Measurements from ENCODE around the gene LRFN5.

DNA sequence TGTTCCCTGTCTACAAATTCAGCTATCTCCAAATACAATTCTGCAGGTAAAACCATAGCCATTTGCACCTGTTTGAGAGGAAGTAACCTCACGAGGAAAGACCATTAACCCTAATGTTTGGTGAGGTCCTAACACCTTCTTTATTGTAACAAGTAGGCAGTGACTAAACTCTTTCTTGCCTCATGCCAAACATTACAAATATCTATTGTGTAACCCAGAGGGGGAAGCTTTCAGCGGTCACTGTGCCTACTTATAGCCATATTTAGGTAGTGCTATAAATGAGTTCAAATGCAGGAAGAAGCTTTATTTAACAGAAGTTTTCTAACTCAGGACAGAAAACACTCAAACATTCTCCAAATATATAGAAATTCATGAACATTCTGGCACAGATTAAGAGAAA lies 252.7 kb downstream of the LRFN5 start:
- no peak for TF ChIP-seq EZH2 (IDR thresholded peaks at IDR 0.05; ENCODE audit: insufficient read depth, poor library complexity, severe bottlenecking)
- TF ChIP-seq EZH2phosphoT487 (IDR thresholded peaks at IDR 0.05; ENCODE audit: insufficient read depth, low read depth), result no peak
